LNCAP (cell line): Measurements from ENCODE around the gene TMEM256.

Experiments used
- TF ChIP-seq, protein P1 (sequence below): fragments of 450-650 bp; IDR thresholded peaks from 2 replicates; pipeline ENCODE4 v1.5.1; 2017; ENCODE audit warnings: mild to moderate bottlenecking

TMEM256 gene

DNA sequence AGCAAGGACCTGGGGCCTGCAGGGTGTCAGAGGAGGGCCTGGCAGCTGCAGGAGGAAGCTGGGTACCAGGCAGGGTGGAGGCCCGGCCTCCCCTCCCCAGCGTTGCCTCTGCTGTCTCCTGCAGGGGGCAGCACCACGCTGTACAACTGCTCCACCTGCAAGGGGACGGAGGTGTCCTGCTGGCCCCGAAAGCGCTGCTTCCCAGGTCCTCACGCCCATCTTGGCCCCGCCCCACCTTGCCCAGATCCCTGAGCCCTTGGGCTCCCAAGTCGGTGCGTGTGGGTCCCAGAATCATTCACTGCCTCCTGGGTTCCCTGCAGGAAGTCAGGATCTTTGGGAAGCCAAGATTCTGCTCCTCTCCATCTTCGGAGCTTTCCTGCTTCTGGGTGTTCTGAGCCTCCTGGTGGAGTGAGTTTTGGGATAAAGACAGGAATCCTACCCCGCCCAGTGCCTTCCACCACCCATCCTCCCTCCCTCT, 47.8 kb downstream of the TMEM256 start:
- TF ChIP-seq, protein P1, sequence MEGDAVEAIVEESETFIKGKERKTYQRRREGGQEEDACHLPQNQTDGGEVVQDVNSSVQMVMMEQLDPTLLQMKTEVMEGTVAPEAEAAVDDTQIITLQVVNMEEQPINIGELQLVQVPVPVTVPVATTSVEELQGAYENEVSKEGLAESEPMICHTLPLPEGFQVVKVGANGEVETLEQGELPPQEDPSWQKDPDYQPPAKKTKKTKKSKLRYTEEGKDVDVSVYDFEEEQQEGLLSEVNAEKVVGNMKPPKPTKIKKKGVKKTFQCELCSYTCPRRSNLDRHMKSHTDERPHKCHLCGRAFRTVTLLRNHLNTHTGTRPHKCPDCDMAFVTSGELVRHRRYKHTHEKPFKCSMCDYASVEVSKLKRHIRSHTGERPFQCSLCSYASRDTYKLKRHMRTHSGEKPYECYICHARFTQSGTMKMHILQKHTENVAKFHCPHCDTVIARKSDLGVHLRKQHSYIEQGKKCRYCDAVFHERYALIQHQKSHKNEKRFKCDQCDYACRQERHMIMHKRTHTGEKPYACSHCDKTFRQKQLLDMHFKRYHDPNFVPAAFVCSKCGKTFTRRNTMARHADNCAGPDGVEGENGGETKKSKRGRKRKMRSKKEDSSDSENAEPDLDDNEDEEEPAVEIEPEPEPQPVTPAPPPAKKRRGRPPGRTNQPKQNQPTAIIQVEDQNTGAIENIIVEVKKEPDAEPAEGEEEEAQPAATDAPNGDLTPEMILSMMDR: peak; percentile 66

DNA sequence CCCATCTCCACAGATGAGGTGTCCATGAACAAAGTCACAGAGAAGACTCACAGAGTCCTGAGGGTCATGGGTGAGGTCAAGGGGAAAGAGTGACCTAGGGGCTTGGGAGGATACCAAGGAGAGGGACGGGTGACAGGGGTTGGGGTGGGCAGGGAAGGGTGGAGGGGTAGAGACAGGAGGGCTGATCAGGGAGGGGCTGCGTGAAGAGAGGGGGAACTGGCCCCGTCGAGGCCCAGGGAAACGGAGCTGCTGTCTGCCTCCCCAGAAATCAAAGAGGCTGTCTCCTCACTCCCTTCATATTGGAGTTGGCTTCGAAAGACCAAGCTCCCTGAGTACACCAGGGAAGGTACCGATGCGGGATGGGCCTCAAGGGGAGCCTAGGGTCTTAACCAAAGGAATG, 48.3 kb downstream of the TMEM256 start:
- TF ChIP-seq, protein P1: no peak

DNA sequence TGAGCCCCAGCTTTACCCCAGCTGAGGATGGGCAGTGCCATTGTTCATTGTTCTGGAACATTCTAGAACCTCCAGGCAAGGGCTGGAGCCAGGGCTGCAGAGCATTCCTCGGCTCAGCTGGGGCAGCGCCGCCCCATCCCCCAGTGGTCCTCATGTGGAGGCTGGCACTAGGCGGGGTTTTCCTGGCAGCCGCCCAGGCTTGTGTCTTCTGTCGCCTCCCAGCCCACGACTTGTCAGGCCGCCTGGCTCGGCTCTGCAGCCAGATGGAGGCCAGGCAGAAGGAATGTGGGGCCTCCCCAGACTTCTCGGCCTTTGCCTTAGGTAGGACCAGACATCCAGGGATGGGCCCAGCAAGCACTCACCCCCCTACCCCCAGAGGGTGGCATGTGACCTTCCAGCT, 48.8 kb downstream of the TMEM256 start, which contains the start of gene TMEM95:
Gene TMEM95, plus strand, starts transcription at position 104 of the 400 bp plus-strand sequence. Its CDS starts 49 bp downstream, at position 153.
- TF ChIP-seq, protein P1: no peak

DNA sequence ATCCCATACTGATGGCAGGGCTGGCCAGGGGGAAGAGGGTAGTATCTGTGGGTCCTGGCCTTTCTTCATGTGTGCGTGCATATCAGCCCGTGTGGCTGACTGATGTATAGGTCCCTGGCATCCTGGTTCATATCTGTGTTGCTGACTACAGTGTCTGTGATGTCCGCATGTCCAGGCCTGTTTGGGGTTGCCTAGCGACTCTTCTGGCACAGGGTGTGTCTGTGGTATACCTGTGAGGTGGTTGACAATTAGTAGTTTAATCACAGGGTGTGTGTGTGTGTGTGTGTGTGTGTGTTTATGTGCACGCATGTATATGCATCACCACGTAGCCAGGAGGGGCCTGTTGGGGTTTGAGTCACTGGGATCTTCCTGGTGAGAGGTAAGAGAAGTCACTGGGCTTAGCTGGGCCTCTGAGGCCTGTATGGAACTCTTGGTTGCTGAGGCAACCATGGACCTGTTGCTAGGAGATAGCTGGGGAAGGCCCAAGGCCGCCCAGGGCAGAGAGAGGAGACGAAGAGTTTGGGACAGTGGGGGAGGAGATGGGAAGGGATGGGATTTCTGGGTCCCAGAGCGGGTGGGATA, 49.5 kb downstream of the TMEM256 start:
- TF ChIP-seq, protein P1: no peak
